Thyroid gland (tissue), 4 donors: ENCODE results near the gene HEXIM2.

Experiments
- POLR2A ChIP-seq, 2 donors: fragments of 450-650 bp; IDR thresholded peaks; one replicate each; pipeline ENCODE4 v1.6.1; 2017; ENCODE audit warnings: antibody characterized with exemption in 2 of 2, mild to moderate bottlenecking in 2 of 2, moderate library complexity in 1 of 2
- TF ChIP-seq, protein P1 (sequence below), 6 experiments: fragments of 200-600 bp in 3 of 6; fragments of 450-650 bp in 3 of 6; sonication (generic) in 3 of 6; IDR thresholded peaks; one replicate each; pipeline ENCODE4 v1.5.1; 2016 to 2019; ENCODE audit warnings: antibody characterized with exemption in 6 of 6, mild to moderate bottlenecking in 2 of 6, inconsistent platforms in 1 of 6, moderate library complexity in 1 of 6

DNA sequence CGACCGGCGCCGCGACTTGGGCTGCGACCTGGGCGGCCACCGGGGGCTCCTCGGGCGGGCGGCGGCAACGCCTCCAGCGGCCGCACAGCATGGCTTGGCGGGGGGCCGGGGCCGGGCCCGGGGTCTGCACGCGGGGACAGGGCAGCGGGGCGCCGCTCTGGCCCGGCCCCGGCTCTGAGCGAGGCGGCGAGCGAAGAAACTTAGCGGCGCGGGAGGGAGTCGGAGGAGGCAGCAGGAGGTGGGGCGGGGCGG lies 29.4 kb upstream of the HEXIM2 start, which contains the start of gene PLCD3:
- TF ChIP-seq, protein P1, sequence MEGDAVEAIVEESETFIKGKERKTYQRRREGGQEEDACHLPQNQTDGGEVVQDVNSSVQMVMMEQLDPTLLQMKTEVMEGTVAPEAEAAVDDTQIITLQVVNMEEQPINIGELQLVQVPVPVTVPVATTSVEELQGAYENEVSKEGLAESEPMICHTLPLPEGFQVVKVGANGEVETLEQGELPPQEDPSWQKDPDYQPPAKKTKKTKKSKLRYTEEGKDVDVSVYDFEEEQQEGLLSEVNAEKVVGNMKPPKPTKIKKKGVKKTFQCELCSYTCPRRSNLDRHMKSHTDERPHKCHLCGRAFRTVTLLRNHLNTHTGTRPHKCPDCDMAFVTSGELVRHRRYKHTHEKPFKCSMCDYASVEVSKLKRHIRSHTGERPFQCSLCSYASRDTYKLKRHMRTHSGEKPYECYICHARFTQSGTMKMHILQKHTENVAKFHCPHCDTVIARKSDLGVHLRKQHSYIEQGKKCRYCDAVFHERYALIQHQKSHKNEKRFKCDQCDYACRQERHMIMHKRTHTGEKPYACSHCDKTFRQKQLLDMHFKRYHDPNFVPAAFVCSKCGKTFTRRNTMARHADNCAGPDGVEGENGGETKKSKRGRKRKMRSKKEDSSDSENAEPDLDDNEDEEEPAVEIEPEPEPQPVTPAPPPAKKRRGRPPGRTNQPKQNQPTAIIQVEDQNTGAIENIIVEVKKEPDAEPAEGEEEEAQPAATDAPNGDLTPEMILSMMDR (IDR thresholded peaks at IDR 0.05) = no peak
- TF ChIP-seq POLR2A (IDR thresholded peaks at IDR 0.05) = no peak
